ENCODE data around the gene HBE1. TPM values are rescaled to one million over a fixed set of nuclear protein-coding genes. Genes with fewer than 3 reads are reported as not detected.

HBE1 gene
- total and polyA plus RNA-seq, 2 of the 8 experiments (the other 6 are each of a cell fraction or from before 2014, with no cell fraction given) = 0.39 TPM; not detected in 1

DNA sequence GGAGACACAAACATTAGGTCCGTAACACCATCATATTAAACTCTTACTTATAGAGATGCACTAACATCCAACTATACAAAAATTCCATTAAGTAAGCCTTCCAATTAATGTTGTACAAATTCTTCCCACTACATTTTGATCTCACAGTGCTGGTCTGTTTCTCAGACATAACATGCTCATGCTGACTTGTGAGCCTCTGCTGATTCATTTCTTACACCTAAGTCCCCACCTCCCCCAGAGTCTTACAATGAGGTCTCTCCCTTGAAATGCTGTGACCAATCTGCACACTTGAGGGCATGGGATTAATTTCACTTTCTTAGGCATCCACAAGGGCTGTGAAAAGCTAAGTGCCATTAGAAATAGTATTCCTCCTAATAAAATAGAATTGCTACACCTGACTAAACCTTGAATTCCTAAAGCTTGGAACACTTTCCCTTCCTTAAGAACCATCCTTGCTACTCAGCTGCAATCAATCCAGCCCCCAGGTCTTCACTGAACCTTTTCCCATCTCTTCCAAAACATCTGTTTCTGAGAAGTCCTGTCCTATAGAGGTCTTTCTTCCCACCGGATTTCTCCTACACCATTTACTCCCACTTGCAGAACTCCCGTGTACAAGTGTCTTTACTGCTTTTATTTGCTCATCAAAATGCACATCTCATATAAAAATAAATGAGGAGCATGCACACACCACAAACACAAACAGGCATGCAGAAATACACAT lies 22.1 kb downstream of the HBE1 start:
- no peak overlapping the region for H2BK5ac ChIP-seq (ENCODE audit: low read depth, low read length)
- no peaks in the 10 kb centered on the region; a peak in 1 of 7 replicates for H3K27me3 ChIP-seq (replicated peaks in 1 of 4; ENCODE audit: control insufficient read depth in 3 of 4, extremely low read depth in 1 of 4, insufficient read depth in 3 of 4, low read length in 3 of 4)
- no peaks in the 10 kb centered on the region for H3K9me3 ChIP-seq (ENCODE audit: insufficient read depth in 2 of 2, low read depth in 1 of 2, low read length in 1 of 2)
- H2BK12ac ChIP-seq (ENCODE audit: low read depth, low read length) = no peak overlapping the region
- no peak overlapping the region for H4K8ac ChIP-seq (ENCODE audit: extremely low read depth, insufficient read depth, low read length)
- H3K27ac ChIP-seq (ENCODE audit: low read depth, low read length) = no peak overlapping the region
- no peaks in the 10 kb centered on the region for H3K79me2 ChIP-seq (ENCODE audit: control insufficient read depth in 1 of 2, insufficient read depth in 2 of 2, low read length in 2 of 2)
- H3K4me1 ChIP-seq (replicated peaks in 1 of 4; ENCODE audit: control insufficient read depth in 3 of 4, insufficient read depth in 4 of 4, low read length in 3 of 4) = no peaks in the 10 kb centered on the region
- no peak overlapping the region for H3K4ac ChIP-seq (replicated peaks; ENCODE audit: insufficient read length, low read depth, low read length)
- H4K20me1 ChIP-seq (replicated peaks in 1 of 2; ENCODE audit: control insufficient read depth in 1 of 2, insufficient read depth in 2 of 2, low read length in 2 of 2) = no peaks in the 10 kb centered on the region
- H3K23me2 ChIP-seq (ENCODE audit: low read depth, low read length) = no peaks in the 10 kb centered on the region
- H2AFZ ChIP-seq (ENCODE audit: low read length) = no peak overlapping the region
- H2BK120ac ChIP-seq (replicated peaks; ENCODE audit: low read depth, low read length) = no peak overlapping the region
- DNase-seq (ENCODE audit: low read depth in 1 of 2, low spot score in 2 of 2) = no peak
- ChIA-PET POLR2A (ENCODE audit: partially characterized antibody) (no interaction called here), CTCF (ENCODE audit: partially characterized antibody) (interaction anchor here (0.6 to 1.9 kb wide), 3 partner anchors 12 to 228 kb away, joined by 3 to 4 read pairs (median 3); no protein-coding TSS in a partner anchor)
- H3K4me3 ChIP-seq (ENCODE audit: extremely low read depth in 1 of 4, insufficient read depth in 2 of 4, low read depth in 3 of 4, low read length in 4 of 4) = no peak overlapping the region
- H2AK5ac ChIP-seq (ENCODE audit: low read depth, low read length) = no peak overlapping the region
- no peaks in the 10 kb centered on the region for H3K79me1 ChIP-seq (ENCODE audit: low read depth, low read length)
- H3K9ac ChIP-seq (replicated peaks in 1 of 4; ENCODE audit: extremely low read depth in 1 of 4, low read depth in 3 of 4, low read length in 3 of 4) = no peak overlapping the region
- no peak overlapping the region for H3K14ac ChIP-seq (ENCODE audit: insufficient read length)
- H3K36me3 ChIP-seq (ENCODE audit: control insufficient read depth in 2 of 4, insufficient read depth in 4 of 4, low read length in 3 of 4) = no peaks in the 10 kb centered on the region
- no peak overlapping the region for H3K56ac ChIP-seq (replicated peaks; ENCODE audit: insufficient read length, low read depth, low read length)
- H3K23ac ChIP-seq (ENCODE audit: insufficient read length) = no peak overlapping the region
- no peak overlapping the region for H3K4me2 ChIP-seq (ENCODE audit: insufficient read depth in 1 of 2, low read depth in 2 of 2, low read length in 2 of 2)
- H4K91ac ChIP-seq (replicated peaks; ENCODE audit: insufficient read length, low read length) = no peak overlapping the region
- FAIRE-seq = no peak
- no peak overlapping the region for H2BK20ac ChIP-seq (ENCODE audit: low read length)
- H2BK15ac ChIP-seq (ENCODE audit: low read length) = no peak overlapping the region
- WGBS, 2 experiments (ENCODE audit: extremely low coverage in 1 of 2, insufficient coverage in 1 of 2, insufficient read length in 1 of 2, insufficient replicate concordance in 2 of 2, low coverage in 1 of 2, low lambda C conversion rate in 2 of 2, missing lambda C conversion rate in 1 of 2) = 93% methylated on average over 3 of the region's 3 CpGs; no CpG with 5 or more reads in 1 of the 2 experiments
- no peak overlapping the region for H4K5ac ChIP-seq (ENCODE audit: insufficient read length, low read depth, low read length)
- H3K18ac ChIP-seq (ENCODE audit: extremely low read depth, low read length) = no peak overlapping the region
- TF ChIP-seq GABPA (IDR thresholded peaks at IDR 0.05; ENCODE audit: borderline replicate concordance, insufficient read depth, low read length) (no peak), TAF7 (optimal IDR thresholded peaks at IDR 0.05; ENCODE audit: borderline replicate concordance, low read depth, low read length) (no peak), CTBP2 (IDR thresholded peaks at IDR 0.05; ENCODE audit: borderline replicate concordance, insufficient read depth, insufficient read length, low read length) (no peak), CHD1 (IDR thresholded peaks at IDR 0.05; ENCODE audit: low read depth, low read length) (no peak), HDAC2 (IDR thresholded peaks at IDR 0.05; ENCODE audit: borderline replicate concordance in 1 of 2, low read depth in 2 of 2, low read length in 2 of 2) (no peak), CBX5 (IDR thresholded peaks at IDR 0.05; ENCODE audit: low read depth, low read length) (no peak), E2F6 (IDR thresholded peaks at IDR 0.05) (no peak), SP2 (IDR thresholded peaks at IDR 0.05; ENCODE audit: low read length) (no peak), YY1 (IDR thresholded peaks at IDR 0.05; ENCODE audit: low read depth, low read length) (no peak), RXRA (IDR thresholded peaks at IDR 0.05; ENCODE audit: insufficient read depth, low read depth, low read length) (no peak), SAP30 (IDR thresholded peaks at IDR 0.05; ENCODE audit: insufficient read depth, insufficient replicate concordance, low read length) (no peak), ASH2L (IDR thresholded peaks at IDR 0.05; ENCODE audit: low read length) (no peak)

Data from H1 (cell line).